IPS-20b (cell line): ENCODE measurements around the gene LEO1.

Source experiments
- H3K27ac ChIP-seq: one replicate; pipeline ENCODE4 v1.5.1; 2013; ENCODE audit warnings: low read length
- H3K27me3 ChIP-seq: 2 replicates; pipeline ENCODE4 v1.6.1; 2013; ENCODE audit warnings: mild to moderate bottlenecking, low read length, inconsistent platforms; ENCODE audit not compliant: insufficient read depth
- H3K36me3 ChIP-seq: 2 replicates; pipeline ENCODE4 v1.6.1; 2013; ENCODE audit warnings: low read depth, mild to moderate bottlenecking, inconsistent platforms, low read length, moderate library complexity; ENCODE audit not compliant: insufficient read depth
- H3K4me1 ChIP-seq: 2 replicates; pipeline ENCODE4 v1.6.1; 2013; ENCODE audit warnings: mild to moderate bottlenecking, control low read depth, inconsistent platforms, low read length, moderate library complexity; ENCODE audit not compliant: insufficient read depth
- H3K4me3 ChIP-seq: 2 replicates; pipeline ENCODE4 v1.5.1; 2013; ENCODE audit warnings: mild to moderate bottlenecking, low read length, inconsistent platforms
- H3K9ac ChIP-seq: 2 replicates; pipeline ENCODE4 v1.6.1; 2013; ENCODE audit warnings: low read depth, mild to moderate bottlenecking, inconsistent platforms, low read length, moderate library complexity
- H3K9me3 ChIP-seq: 2 replicates; pipeline ENCODE4 v1.6.1; 2013; ENCODE audit warnings: mild to moderate bottlenecking, low read depth, low read length, inconsistent platforms; ENCODE audit not compliant: insufficient read depth

Gene LEO1

GRCh38 chr15:51912528-51912927, 59.0 kb downstream of the LEO1 start:
- Histone ChIP-seq H3K27ac (no peak overlapping the region), H3K36me3 (peaks cover 12% of the 10 kb centered on the region), H3K9me3 (no peaks in the 10 kb centered on the region), H3K9ac (no peak overlapping the region), H3K4me1 (no peaks in the 10 kb centered on the region), H3K4me3 (no peak overlapping the region), H3K27me3 (no peaks in the 10 kb centered on the region)

GRCh38 chr15:51909584-51909983, 62.0 kb downstream of the LEO1 start:
- H3K36me3 ChIP-seq = peaks cover 14% of the 10 kb centered on the region
- no peak overlapping the region for H3K9ac ChIP-seq
- no peak overlapping the region for H3K4me3 ChIP-seq

DNA sequence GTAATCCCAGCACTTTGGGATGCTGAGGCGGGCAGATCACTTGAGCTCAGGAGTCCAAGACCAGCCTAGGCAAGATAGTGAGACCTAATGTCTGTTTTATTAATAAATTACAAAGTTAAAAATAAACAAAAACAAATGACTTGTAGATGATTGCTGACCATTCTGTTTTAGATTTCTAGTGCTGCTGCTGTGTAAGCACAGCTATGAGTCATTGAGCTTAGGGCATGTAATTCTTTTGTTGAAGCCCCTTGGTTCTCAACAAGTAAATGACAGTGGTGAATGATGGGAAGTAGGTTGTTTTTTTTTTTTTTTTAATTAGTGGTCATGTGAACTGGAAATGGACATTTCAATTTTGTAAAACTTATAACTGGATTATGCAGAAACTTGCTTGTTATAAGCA, 63.3 kb downstream of the LEO1 start:
- Histone ChIP-seq H3K36me3 (peaks cover 20% of the 10 kb centered on the region), H3K9ac (no peak overlapping the region), H3K4me3 (no peak overlapping the region), H3K9me3 (no peaks in the 10 kb centered on the region), H3K27ac (no peak overlapping the region), H3K4me1 (no peaks in the 10 kb centered on the region; the same call in 1 of the 2 replicates), H3K27me3 (no peaks in the 10 kb centered on the region)

More at GRCh38 chr15:51909584-51909983, 62.0 kb downstream of the LEO1 start:
- Histone ChIP-seq H3K9me3 (no peaks in the 10 kb centered on the region), H3K27ac (no peak overlapping the region), H3K4me1 (no peaks in the 10 kb centered on the region; the same call in 1 of the 2 replicates), H3K27me3 (no peaks in the 10 kb centered on the region)

DNA sequence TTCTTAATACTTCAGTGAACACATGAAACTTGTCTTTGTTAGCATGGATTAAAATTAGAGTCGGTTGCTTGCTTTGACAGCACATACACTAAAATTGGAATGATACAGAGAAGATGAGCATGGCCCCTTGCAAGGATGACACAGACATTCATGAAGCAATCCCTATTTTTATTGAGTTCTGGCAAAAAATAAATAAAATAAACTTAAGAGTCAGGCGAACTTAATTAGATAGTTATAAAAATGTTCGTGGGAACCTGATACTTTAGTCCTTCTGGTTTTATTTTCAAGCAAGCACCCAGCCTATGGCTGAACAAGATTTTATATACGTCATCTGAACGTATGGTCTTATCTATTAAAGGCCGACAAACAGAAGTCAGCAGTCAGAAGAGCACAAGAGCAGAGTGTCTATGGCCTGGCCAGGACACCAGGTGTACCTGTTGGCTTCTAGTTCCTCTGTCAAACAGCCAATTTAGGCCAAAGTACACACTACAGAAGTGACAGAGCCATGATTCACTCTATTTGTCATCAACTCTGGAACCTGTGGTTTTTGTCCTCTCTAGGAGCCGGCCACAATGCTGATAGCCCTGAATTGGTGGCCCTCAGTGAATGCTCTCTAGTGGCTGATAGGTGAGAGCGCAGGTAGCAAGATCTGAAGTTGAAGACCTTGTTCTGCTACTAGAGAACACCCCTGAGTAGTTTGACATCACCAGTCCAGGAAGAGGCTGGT, 64.3 kb downstream of the LEO1 start:
- Histone ChIP-seq H3K4me3 (no peak overlapping the region), H3K36me3 (peaks cover 24% of the 10 kb centered on the region), H3K9me3 (no peaks in the 10 kb centered on the region), H3K27me3 (no peaks in the 10 kb centered on the region), H3K9ac (no peak overlapping the region), H3K27ac (no peak overlapping the region), H3K4me1 (no peaks in the 10 kb centered on the region; the same call in 1 of the 2 replicates)

- H3K36me3 ChIP-seq = peaks cover 45% of the 10 kb centered on the region
- no peak overlapping the region for H3K9ac ChIP-seq
- H3K4me1 ChIP-seq = no peaks in the 10 kb centered on the region; the same call in 1 of the 2 replicates
- no peaks in the 10 kb centered on the region for H3K27me3 ChIP-seq
- no peaks in the 10 kb centered on the region for H3K9me3 ChIP-seq
- H3K27ac ChIP-seq = no peak overlapping the region
- H3K4me3 ChIP-seq = no peak overlapping the region
Measured at GRCh38 chr15:51904931-51905330, 66.6 kb downstream of the LEO1 start.

GRCh38 chr15:51904421-51904820, 67.2 kb downstream of the LEO1 start:
- H3K36me3 ChIP-seq = peaks cover 43% of the 10 kb centered on the region
- no peaks in the 10 kb centered on the region for H3K27me3 ChIP-seq
- no peak overlapping the region for H3K27ac ChIP-seq
- H3K9ac ChIP-seq = no peak overlapping the region
- H3K4me3 ChIP-seq = no peak overlapping the region
- H3K4me1 ChIP-seq = no peaks in the 10 kb centered on the region; the same call in 1 of the 2 replicates
- H3K9me3 ChIP-seq = no peaks in the 10 kb centered on the region

DNA sequence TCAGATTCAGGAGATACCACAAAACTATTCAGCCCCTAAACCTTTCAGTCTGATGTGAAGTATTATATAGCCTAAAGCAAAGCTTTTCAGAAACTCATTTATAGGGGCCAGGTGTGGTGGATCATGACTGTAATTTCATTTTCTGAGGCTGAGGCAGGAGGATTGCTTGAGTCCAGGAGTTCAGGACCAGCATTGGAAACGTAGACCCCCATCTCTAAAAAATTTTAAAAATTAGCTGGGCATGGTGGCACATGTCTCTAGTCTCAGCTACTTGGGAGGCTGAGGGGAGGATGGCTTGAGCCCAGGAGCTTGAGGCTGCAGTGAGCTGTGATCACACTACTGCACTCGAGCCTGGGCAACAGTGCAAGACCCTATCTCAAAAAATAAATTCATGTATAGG, 82.1 kb downstream of the LEO1 start:
- Histone ChIP-seq H3K4me1 (no peaks in the 10 kb centered on the region), H3K9me3 (no peaks in the 10 kb centered on the region), H3K4me3 (no peak overlapping the region), H3K9ac (no peak overlapping the region), H3K36me3 (peaks cover 15% of the 10 kb centered on the region), H3K27me3 (no peaks in the 10 kb centered on the region), H3K27ac (no peak overlapping the region)

DNA sequence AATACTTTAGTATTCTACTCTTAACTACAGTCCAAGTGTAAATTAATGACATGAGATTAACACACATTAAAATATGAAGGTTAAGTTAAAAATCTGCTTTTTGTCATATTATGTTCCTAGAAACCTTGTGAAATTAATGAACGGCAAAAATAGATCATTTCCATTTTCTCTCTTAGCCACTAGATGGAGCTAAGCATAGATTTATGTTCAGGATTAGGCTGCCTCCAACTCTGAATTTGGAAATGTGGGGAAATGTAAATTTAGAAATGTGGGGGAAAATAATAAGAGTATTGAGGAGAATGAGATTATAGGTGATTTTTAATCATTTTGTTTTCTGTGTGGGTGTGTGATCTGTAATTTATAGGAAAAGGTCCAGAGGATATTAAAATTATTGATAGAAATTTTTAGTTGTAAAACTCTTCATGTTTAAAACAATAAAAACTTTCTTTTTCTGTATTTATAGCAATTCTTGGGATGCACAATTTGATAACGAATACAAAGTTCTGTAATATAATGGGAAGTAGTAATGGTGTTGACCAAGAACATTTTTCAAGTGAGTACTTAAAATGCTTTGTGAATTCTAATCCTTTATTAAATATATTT, 82.9 kb downstream of the LEO1 start:
- H3K27ac ChIP-seq = no peak overlapping the region
- H3K36me3 ChIP-seq = peaks cover 7% of the 10 kb centered on the region
- H3K4me1 ChIP-seq = no peaks in the 10 kb centered on the region
- H3K4me3 ChIP-seq = no peak overlapping the region
- H3K27me3 ChIP-seq = no peaks in the 10 kb centered on the region
- no peaks in the 10 kb centered on the region for H3K9me3 ChIP-seq
- no peak overlapping the region for H3K9ac ChIP-seq
